Colonic mucosa (tissue), 4 donors: Measurements from ENCODE around the gene HIP1. TPM values are rescaled to one million over a fixed set of nuclear protein-coding genes. Genes with fewer than 3 reads are reported as not detected.
"Not testable (repeated sequence)": the region's sequence is repeated elsewhere in the genome, so short reads cannot be mapped to it uniquely, and the experiment has no call there.

Experiments used
- DNase-seq: peaks from one replicate; pipeline ENCODE4 v3.0.0-alpha.2; 2020
- H3K27ac ChIP-seq: fragments of 200-600 bp; one replicate; pipeline ENCODE4 v1.8.0; 2021
- H3K27me3 ChIP-seq: fragments of 200-600 bp; one replicate; pipeline ENCODE4 v1.8.0; 2021
- H3K36me3 ChIP-seq: fragments of 200-600 bp; one replicate; pipeline ENCODE4 v1.8.0; 2021
- H3K4me1 ChIP-seq: fragments of 200-600 bp; one replicate; pipeline ENCODE4 v1.8.0; 2021; ENCODE audit warnings: mild to moderate bottlenecking
- H3K4me3 ChIP-seq: fragments of 200-600 bp; one replicate; pipeline ENCODE4 v1.8.0; 2021
- H3K9ac ChIP-seq, 2 donors: one replicate each; pipeline ENCODE4 v1.7.0; 2013; ENCODE audit warnings: control low read depth in 2 of 2, low read depth in 2 of 2, low read length in 2 of 2
- H3K9me3 ChIP-seq: fragments of 200-600 bp; one replicate; pipeline ENCODE4 v1.8.0; 2021
- CTCF ChIP-seq: fragments of 200-600 bp; IDR thresholded peaks from one replicate; pipeline ENCODE4 v1.8.0; 2022; ENCODE audit warnings: antibody characterized with exemption, mild to moderate bottlenecking
- intact Hi-C: fragments of 100-400 bp; cut with DNase I; formaldehyde crosslinking; loops from one replicate; pipeline ENCODE4 v1.14.1; 2022
- total RNA-seq, 2 donors: library from RNA; stranded (reverse); fragmentation: NEBNext Ultra II Directional in 1 of 2; extraction: Animal tissue kit (Norgen Biotek cat#: 25700) in 1 of 2; gene quantifications; one replicate each; pipeline ENCODE4 v1.2.1, GENCODE V29; 2021
- donor health status: healthy.
- donor health status: DM: no; HTN: no; CAD: no.
- donor health status: DM: no; HTN: no; CAD: no.

HIP1 gene
- 1 to 10 TPM; 4.8 to 5.5 TPM for total RNA-seq

- intact Hi-C loops = no loop called here
- H3K4me1 ChIP-seq = no peaks in the 10 kb centered on the region
Measured at GRCh38 chr7:75738604-75738974, at the start of gene HIP1. HIP1 (minus strand) TSS chr7:75738941; CDS start chr7:75738920, 21 bp downstream.

GRCh38 chr7:75788154-75788847, 49.6 kb upstream of the HIP1 start:
- H3K4me1 ChIP-seq, DNase-seq, H3K36me3 ChIP-seq, H3K9ac ChIP-seq, H3K9me3 ChIP-seq, H3K27me3 ChIP-seq, H3K4me3 ChIP-seq, H3K27ac ChIP-seq, intact Hi-C loops: not testable (repeated sequence)

More at GRCh38 chr7:75738604-75738974, at the start of gene HIP1:
- no peak for DNase-seq
- Histone ChIP-seq H3K9me3 (no peaks in the 10 kb centered on the region), H3K27ac (peak within 1 kb of the TSS; percentile 86), H3K36me3 (no peaks in the 10 kb centered on the region), H3K9ac (peak within 1 kb of the TSS; percentile 72 to 78), H3K27me3 (no peaks in the 10 kb centered on the region), H3K4me3 (peak within 1 kb of the TSS; percentile 96)
- TF ChIP-seq CTCF = no peak

- H3K27me3 ChIP-seq, DNase-seq, H3K36me3 ChIP-seq, H3K9ac ChIP-seq, H3K4me1 ChIP-seq, H3K9me3 ChIP-seq, H3K4me3 ChIP-seq, H3K27ac ChIP-seq, intact Hi-C loops: not testable (repeated sequence)
Measured at GRCh38 chr7:75783058-75783457, 44.3 kb upstream of the HIP1 start.

GRCh38 chr7:75780647-75781273, 42.0 kb upstream of the HIP1 start:
- H3K4me3 ChIP-seq, H3K9ac ChIP-seq, H3K27ac ChIP-seq, H3K36me3 ChIP-seq, H3K27me3 ChIP-seq, intact Hi-C loops, H3K4me1 ChIP-seq, H3K9me3 ChIP-seq: not testable (repeated sequence)
- DNase-seq = peak; percentile 50

GRCh38 chr7:75779516-75779915, 40.8 kb upstream of the HIP1 start:
- H3K4me1 ChIP-seq, H3K36me3 ChIP-seq, H3K4me3 ChIP-seq, H3K27ac ChIP-seq, H3K9me3 ChIP-seq, H3K9ac ChIP-seq, H3K27me3 ChIP-seq, intact Hi-C loops, DNase-seq: not testable (repeated sequence)

- H3K27me3 ChIP-seq, H3K27ac ChIP-seq, H3K4me1 ChIP-seq, H3K9me3 ChIP-seq, H3K4me3 ChIP-seq, H3K9ac ChIP-seq, intact Hi-C loops, H3K36me3 ChIP-seq: not testable (repeated sequence)
- DNase-seq = peak; percentile 25
Measured at GRCh38 chr7:75779035-75779434, 40.3 kb upstream of the HIP1 start.

- Histone ChIP-seq H3K4me3 (no peak overlapping the region), H3K9ac (no peak overlapping the region), H3K27me3 (no peaks in the 10 kb centered on the region), H3K4me1 (no peaks in the 10 kb centered on the region), H3K9me3 (no peaks in the 10 kb centered on the region), H3K36me3 (no peaks in the 10 kb centered on the region), H3K27ac (no peak overlapping the region)
- DNase-seq = no peak
- TF ChIP-seq CTCF = no peak
- intact Hi-C loops = no loop called here
Measured at GRCh38 chr7:75776295-75776971, 37.7 kb upstream of the HIP1 start.

GRCh38 chr7:75773958-75774357, 35.2 kb upstream of the HIP1 start:
- H3K36me3 ChIP-seq, H3K27me3 ChIP-seq, intact Hi-C loops, DNase-seq, H3K27ac ChIP-seq, H3K4me3 ChIP-seq, H3K4me1 ChIP-seq, H3K9ac ChIP-seq, H3K9me3 ChIP-seq: not testable (repeated sequence)
